A549 (cell line): ENCODE measurements around the gene EPB41L4A. TPM values are rescaled to one million over a fixed set of nuclear protein-coding genes. Genes with fewer than 3 reads are reported as not detected.

Experiments
- ATAC-seq, 2 experiments: fragments of 200-7000 bp in 1 of 2; fragments of >200 bp in 1 of 2; cut with Nextera tagmentation in 1 of 2; cut with Tn5 transposase in 1 of 2; 3 replicates each; pipeline versions ENCODE4 v1.8.0 to v1.9.1; 2018 to 2020; ENCODE audit warnings: mild to moderate bottlenecking in 1 of 2, moderate library complexity in 1 of 2
- CTCF ChIA-PET: fragments of 300-600 bp; sonication (Branson Sonifier 250); formaldehyde crosslinking; extraction: SDS; loops from one replicate; lab custom pipeline; 2021; ENCODE audit warnings: antibody characterized with exemption, inconsistent platforms; lab: Yijun Ruan, JAX
- POLR2A ChIA-PET: fragments of 350-600 bp; formaldehyde crosslinking; extraction: SDS; loops from one replicate; lab custom pipeline; 2021; ENCODE audit warnings: antibody characterized with exemption, inconsistent platforms; lab: Yijun Ruan, JAX
- DNase-seq, 2 experiments: peaks; one replicate each; pipeline versions ENCODE4 v3.0.0 to v3.0.0-alpha.2; 2011 to 2016; ENCODE audit warnings: low read depth in 1 of 2, low spot score in 1 of 2
- FAIRE-seq: peaks from 2 replicates; lab custom pipeline; 2011; peaks lifted over from hg19 to GRCh38; lab: Jason Lieb, UNC
- H3K27ac ChIP-seq, 2 experiments: fragments of >200 bp; sonication (Bioruptor Twin); formaldehyde crosslinking; 3 replicates each; pipeline ENCODE4 v1.5.1; 2016 to 2017
- H3K4me1 ChIP-seq: fragments of >200 bp; sonication (Bioruptor Twin); formaldehyde crosslinking; 3 replicates; pipeline ENCODE4 v1.6.1; 2016
- H3K4me2 ChIP-seq: fragments of >200 bp; sonication (Bioruptor Twin); formaldehyde crosslinking; 3 replicates; pipeline ENCODE4 v1.6.1; 2016
- H3K4me3 ChIP-seq: fragments of >200 bp; sonication (Bioruptor Twin); formaldehyde crosslinking; 3 replicates; pipeline ENCODE4 v1.5.1; 2016
- H3K9me3 ChIP-seq: fragments of >200 bp; sonication (Bioruptor Twin); formaldehyde crosslinking; 3 replicates; pipeline ENCODE4 v1.6.1; 2016
- BHLHE40 ChIP-seq: IDR thresholded peaks from 2 replicates; pipeline ENCODE4 v1.6.1; 2012; ENCODE audit warnings: low read depth, low read length, inconsistent platforms
- CBX8 ChIP-seq: fragments of 200-600 bp; sonication (generic); IDR thresholded peaks from 2 replicates; pipeline ENCODE4 v1.6.1; 2016
- CHD2 ChIP-seq: fragments of 150-350 bp; IDR thresholded peaks from 2 replicates; pipeline ENCODE4 v1.6.1; 2014; ENCODE audit warnings: low read length; ENCODE audit not compliant: partially characterized antibody
- EHF ChIP-seq: fragments of 250-450 bp; sonication (Bioruptor Pico); IDR thresholded peaks from 2 replicates; pipeline ENCODE4 v1.5.0; 2020; ENCODE audit warnings: mild to moderate bottlenecking
- ELK1 ChIP-seq: fragments of 150-350 bp; IDR thresholded peaks from 2 replicates; pipeline ENCODE4 v1.6.1; 2014; ENCODE audit warnings: low read depth, mild to moderate bottlenecking, low read length
- ESRRA ChIP-seq: fragments of 150-350 bp; IDR thresholded peaks from 2 replicates; pipeline ENCODE4 v1.6.1; 2014; ENCODE audit warnings: mild to moderate bottlenecking, low read length, borderline replicate concordance
- FOSL2 ChIP-seq, 2 experiments: fragments of 450-650 bp in 1 of 2; fragments of >200 bp in 1 of 2; sonication (Bioruptor Twin) in 1 of 2; formaldehyde crosslinking; IDR thresholded peaks; 2 replicates each; pipeline versions ENCODE4 v1.5.0 to v1.6.1; 2016 to 2020; ENCODE audit warnings: mild to moderate bottlenecking in 1 of 2, moderate library complexity in 1 of 2
- HEYL ChIP-seq: fragments of 250-450 bp; sonication (Bioruptor Pico); IDR thresholded peaks from 2 replicates; pipeline ENCODE4 v1.8.0; 2021; ENCODE audit warnings: mild to moderate bottlenecking, moderate library complexity
- MAZ ChIP-seq: fragments of 150-350 bp; IDR thresholded peaks from 2 replicates; pipeline ENCODE4 v1.6.1; 2014; ENCODE audit warnings: antibody characterized with exemption, low read depth, low read length, borderline replicate concordance
- NPAS2 ChIP-seq: fragments of 250-450 bp; sonication (Bioruptor Pico); IDR thresholded peaks from 2 replicates; pipeline ENCODE4 v1.8.0; 2022; ENCODE audit warnings: mild to moderate bottlenecking, moderate library complexity, borderline replicate concordance
- PBX3 ChIP-seq: IDR thresholded peaks from 2 replicates; pipeline ENCODE4 v1.6.1; 2012
- POLR2A ChIP-seq: IDR thresholded peaks from 2 replicates; pipeline ENCODE4 v1.6.1; 2012; ENCODE audit warnings: mild to moderate bottlenecking, low read length
- RARB ChIP-seq: fragments of 250-450 bp; sonication (Bioruptor Pico); IDR thresholded peaks from 2 replicates; pipeline ENCODE4 v1.8.0; 2021; ENCODE audit warnings: mild to moderate bottlenecking, moderate library complexity
- RFX5 ChIP-seq: fragments of 450-650 bp; IDR thresholded peaks from 2 replicates; pipeline ENCODE4 v1.7.1; 2014; ENCODE audit warnings: antibody characterized with exemption, mild to moderate bottlenecking, moderate library complexity
- TFCP2L1 ChIP-seq: fragments of 250-450 bp; sonication (Bioruptor Pico); IDR thresholded peaks from 2 replicates; pipeline ENCODE4 v1.5.0; 2021; ENCODE audit warnings: mild to moderate bottlenecking
- ZFP36 ChIP-seq: fragments of 450-650 bp; IDR thresholded peaks from 2 replicates; pipeline ENCODE4 v1.6.1; 2014; ENCODE audit warnings: borderline replicate concordance; ENCODE audit not compliant: partially characterized antibody
- WGBS: methylation state at CpG from one replicate; pipeline ENCODE4 v1.1.6; 2017; ENCODE audit errors: missing lambda C conversion rate; 5-methylcytosine and 5-hydroxymethylcytosine counted together
- polyA plus RNA-seq, 4 experiments: library from polyadenylated mRNA; depleted of rRNA in 3 of 4; stranded (reverse); fragments of >200 nt; fragmentation: RNase III in 1 of 4; extraction: RNeasy Plus Mini Kit Qiagen cat#74134 plus additional on column Dnase treatment in 1 of 4; gene quantifications; 2 replicates in 3 of 4; 3 replicates in 1 of 4; pipeline ENCODE4 v1.2.3, GENCODE V29; 2011 to 2017
- TF ChIP-seq, protein P1 (sequence below): fragments of 200-600 bp; sonication (generic); IDR thresholded peaks from 2 replicates; pipeline ENCODE4 v1.6.1; 2016; ENCODE audit warnings: antibody characterized with exemption, mild to moderate bottlenecking, moderate library complexity
- TF ChIP-seq, protein P2 (sequence below): fragments of >200 bp; sonication (Bioruptor Twin); formaldehyde crosslinking; IDR thresholded peaks from 3 replicates; pipeline ENCODE4 v1.5.1; 2016

EPB41L4A gene
- polyA plus RNA-seq, 2 of the 4 experiments (the other 2 are of a cell fraction) = 1.3 to 4.4 TPM

GRCh38 chr5:112348387-112348786 lies 70.7 kb downstream of the EPB41L4A start (continued):
- TF ChIP-seq FOSL2 (IDR thresholded peaks at IDR 0.05) = no peak
- TF ChIP-seq FOSL2 (CRISPR knock-in tag; IDR thresholded peaks at IDR 0.05) = no peak
- no peak for TF ChIP-seq HEYL (CRISPR knock-in tag)
- no peak for TF ChIP-seq RFX5
- no peak for TF ChIP-seq NPAS2
- TF ChIP-seq POLR2A = no peak
- TF ChIP-seq ESRRA = no peak
- TF ChIP-seq RARB (CRISPR knock-in tag) = no peak
- TF ChIP-seq CBX8 = no peak
- TF ChIP-seq ELK1 = no peak
- TF ChIP-seq ZFP36 = no peak
- TF ChIP-seq EHF (CRISPR knock-in tag) = no peak
- TF ChIP-seq, all 56 proteins: peak for 0

DNA sequence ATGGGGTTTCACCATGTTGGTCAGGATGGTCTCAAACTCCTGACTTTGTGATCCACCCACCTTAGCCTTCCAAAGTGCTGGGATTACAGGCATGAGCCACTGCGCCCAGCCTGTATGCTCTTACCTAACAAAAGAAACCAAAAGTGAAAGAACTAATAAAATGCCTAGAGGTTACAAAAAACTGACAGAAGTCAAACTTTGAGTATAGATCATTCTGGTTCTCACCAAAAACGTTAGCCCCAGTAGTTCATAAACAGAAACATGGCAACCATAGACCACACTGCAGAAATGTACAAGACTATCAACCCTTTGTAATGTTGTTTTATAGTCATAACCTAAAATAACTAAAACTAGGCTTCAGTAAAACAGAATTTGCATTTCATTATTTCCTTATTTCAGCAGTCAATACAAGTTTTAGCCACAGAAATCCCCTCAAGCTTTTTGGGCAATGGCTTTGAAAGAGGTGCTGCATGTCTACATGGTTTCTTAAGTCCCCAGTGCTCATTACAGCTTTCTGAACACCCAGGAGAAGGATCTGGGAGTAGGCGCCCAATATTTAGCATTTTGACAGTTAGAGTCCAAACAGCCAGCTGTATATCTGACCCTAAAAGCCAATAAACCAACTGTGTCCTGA lies 72.5 kb downstream of the EPB41L4A start:
- TF ChIP-seq TFCP2L1 = no peak
- no peaks in the 10 kb centered on the region for H3K9me3 ChIP-seq
- no peaks in the 10 kb centered on the region for H3K4me1 ChIP-seq
- DNase-seq = no peak
- H3K4me3 ChIP-seq = no peak overlapping the region
- no peak for FAIRE-seq
- ChIA-PET CTCF (no interaction called here), POLR2A (no interaction called here)
- 28% methylated on average over 3 of the region's 3 CpGs for WGBS
- H3K4me2 ChIP-seq = no peak overlapping the region
- no peak overlapping the region for H3K27ac ChIP-seq
- no peak for ATAC-seq

GRCh38 chr5:112344540-112344939 lies 74.5 kb downstream of the EPB41L4A start:
- Histone ChIP-seq H3K4me3 (no peak overlapping the region), H3K27ac (no peak overlapping the region), H3K4me2 (no peak overlapping the region), H3K4me1 (0 out of 3 replicates have a peak, but pooled peaks cover 4% of the 10 kb centered on the region), H3K9me3 (no peaks in the 10 kb centered on the region)
- 51% methylated on average over 3 of the region's 3 CpGs for WGBS
- DNase-seq (no peak), FAIRE-seq (no peak), ATAC-seq (no peak)
- CTCF ChIA-PET = no interaction called here
- POLR2A ChIA-PET = no interaction called here
- TF ChIP-seq RFX5 (no peak), PBX3 (no peak), CHD2 (no peak), FOSL2 (IDR thresholded peaks at IDR 0.05) (no peak), FOSL2 (CRISPR knock-in tag; IDR thresholded peaks at IDR 0.05) (no peak), BHLHE40 (no peak), MAZ (no peak)
- TF ChIP-seq, protein P1, sequence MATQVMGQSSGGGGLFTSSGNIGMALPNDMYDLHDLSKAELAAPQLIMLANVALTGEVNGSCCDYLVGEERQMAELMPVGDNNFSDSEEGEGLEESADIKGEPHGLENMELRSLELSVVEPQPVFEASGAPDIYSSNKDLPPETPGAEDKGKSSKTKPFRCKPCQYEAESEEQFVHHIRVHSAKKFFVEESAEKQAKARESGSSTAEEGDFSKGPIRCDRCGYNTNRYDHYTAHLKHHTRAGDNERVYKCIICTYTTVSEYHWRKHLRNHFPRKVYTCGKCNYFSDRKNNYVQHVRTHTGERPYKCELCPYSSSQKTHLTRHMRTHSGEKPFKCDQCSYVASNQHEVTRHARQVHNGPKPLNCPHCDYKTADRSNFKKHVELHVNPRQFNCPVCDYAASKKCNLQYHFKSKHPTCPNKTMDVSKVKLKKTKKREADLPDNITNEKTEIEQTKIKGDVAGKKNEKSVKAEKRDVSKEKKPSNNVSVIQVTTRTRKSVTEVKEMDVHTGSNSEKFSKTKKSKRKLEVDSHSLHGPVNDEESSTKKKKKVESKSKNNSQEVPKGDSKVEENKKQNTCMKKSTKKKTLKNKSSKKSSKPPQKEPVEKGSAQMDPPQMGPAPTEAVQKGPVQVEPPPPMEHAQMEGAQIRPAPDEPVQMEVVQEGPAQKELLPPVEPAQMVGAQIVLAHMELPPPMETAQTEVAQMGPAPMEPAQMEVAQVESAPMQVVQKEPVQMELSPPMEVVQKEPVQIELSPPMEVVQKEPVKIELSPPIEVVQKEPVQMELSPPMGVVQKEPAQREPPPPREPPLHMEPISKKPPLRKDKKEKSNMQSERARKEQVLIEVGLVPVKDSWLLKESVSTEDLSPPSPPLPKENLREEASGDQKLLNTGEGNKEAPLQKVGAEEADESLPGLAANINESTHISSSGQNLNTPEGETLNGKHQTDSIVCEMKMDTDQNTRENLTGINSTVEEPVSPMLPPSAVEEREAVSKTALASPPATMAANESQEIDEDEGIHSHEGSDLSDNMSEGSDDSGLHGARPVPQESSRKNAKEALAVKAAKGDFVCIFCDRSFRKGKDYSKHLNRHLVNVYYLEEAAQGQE = no peak
- TF ChIP-seq, protein P2, sequence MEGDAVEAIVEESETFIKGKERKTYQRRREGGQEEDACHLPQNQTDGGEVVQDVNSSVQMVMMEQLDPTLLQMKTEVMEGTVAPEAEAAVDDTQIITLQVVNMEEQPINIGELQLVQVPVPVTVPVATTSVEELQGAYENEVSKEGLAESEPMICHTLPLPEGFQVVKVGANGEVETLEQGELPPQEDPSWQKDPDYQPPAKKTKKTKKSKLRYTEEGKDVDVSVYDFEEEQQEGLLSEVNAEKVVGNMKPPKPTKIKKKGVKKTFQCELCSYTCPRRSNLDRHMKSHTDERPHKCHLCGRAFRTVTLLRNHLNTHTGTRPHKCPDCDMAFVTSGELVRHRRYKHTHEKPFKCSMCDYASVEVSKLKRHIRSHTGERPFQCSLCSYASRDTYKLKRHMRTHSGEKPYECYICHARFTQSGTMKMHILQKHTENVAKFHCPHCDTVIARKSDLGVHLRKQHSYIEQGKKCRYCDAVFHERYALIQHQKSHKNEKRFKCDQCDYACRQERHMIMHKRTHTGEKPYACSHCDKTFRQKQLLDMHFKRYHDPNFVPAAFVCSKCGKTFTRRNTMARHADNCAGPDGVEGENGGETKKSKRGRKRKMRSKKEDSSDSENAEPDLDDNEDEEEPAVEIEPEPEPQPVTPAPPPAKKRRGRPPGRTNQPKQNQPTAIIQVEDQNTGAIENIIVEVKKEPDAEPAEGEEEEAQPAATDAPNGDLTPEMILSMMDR = no peak
- TF ChIP-seq, all 56 proteins: peak for 0
